ENCODE measurements around the gene SSNA1.
A peak's percentile ranks its signal among the peaks of the same experiment; 100 is the strongest.

The SSNA1 gene, protein sequence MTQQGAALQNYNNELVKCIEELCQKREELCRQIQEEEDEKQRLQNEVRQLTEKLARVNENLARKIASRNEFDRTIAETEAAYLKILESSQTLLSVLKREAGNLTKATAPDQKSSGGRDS

GRCh38 chr9:137188490-137189296 is at the start of gene SSNA1, which contains the start of gene ANAPC2:
TSS of gene SSNA1 (plus strand) at chr9:137188676. CDS start at chr9:137188727, 51 bp downstream.
TSS of gene ANAPC2 (minus strand) at chr9:137188560. CDS start at chr9:137188532, 28 bp downstream.
- DNase-seq, result peak; percentile 97

DNA sequence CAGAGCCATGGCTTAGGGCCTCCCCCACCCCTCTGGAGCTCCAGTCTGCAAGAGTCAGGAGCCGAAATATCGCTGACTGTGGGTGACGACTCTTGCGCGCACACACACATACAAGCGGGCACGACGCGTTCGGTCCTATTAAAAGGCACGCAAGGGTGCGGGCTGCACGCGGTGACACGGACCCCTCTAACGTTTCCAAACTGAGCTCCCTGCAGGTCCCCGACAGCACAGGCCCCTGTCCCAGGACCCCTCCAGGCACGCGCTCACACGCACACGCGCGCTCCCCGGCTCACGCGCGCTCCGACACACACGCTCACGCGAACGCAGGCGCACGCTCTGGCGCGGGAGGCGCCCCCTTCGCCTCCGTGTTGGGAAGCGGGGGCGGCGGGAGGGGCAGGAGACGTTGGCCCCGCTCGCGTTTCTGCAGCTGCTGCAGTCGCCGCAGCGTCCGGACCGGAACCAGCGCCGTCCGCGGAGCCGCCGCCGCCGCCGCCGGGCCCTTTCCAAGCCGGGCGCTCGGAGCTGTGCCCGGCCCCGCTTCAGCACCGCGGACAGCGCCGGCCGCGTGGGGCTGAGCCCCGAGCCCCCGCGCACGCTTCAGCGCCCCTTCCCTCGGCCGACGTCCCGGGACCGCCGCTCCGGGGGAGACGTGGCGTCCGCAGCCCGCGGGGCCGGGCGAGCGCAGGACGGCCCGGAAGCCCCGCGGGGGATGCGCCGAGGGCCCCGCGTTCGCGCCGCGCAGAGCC is 49.6 kb upstream of the SSNA1 start, which contains the start of gene GRIN1:
Gene GRIN1, plus strand, starts transcription at position 433 of the 746 bp plus-strand sequence. CDS start 333 bp downstream, outside the sequence.
- DNase-seq, result peak; percentile 46

GRCh38 chr9:137139468-137140150 is 48.9 kb upstream of the SSNA1 start:
- DNase-seq, result peak; percentile 41

DNA sequence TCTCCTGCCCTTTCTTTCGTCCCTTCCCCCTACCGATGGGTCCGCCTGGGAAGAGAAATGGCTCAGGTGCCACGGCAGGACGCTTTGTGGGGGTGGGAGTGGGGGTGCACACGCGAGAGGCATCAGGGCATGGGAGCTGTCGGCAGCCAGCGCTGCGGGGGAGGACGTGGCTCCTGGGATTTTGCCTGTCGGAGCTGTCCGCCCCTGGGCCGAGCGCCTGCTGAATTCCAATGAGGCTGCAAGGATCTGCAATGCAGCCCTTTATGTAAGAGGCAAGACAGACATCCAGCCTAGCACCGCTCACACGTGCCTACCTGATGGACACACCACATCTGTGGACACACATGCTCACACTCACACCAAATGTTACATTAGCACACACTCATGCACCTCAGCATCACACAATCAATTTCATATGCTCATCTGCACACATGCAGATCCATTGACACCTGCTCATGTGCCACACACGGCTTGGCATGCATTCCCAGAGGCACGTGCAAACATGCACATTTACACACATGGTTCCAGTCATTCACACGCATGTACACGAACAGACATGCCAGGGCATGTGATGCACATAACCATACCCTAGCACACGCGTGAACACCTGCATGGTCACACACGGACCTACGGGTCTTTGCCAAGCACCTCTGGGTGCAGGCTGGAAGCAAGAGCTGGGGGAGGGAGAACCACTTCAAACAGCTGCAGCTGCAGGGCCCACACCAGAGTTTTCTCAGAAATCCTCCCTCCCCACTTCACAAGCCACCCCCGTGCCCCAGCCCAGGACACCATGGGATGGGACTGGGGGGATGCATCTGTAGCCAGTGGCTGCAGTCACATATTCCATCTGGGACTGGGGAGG is 48.1 kb upstream of the SSNA1 start:
- no peak for DNase-seq

GRCh38 chr9:137141050-137141810 is 47.2 kb upstream of the SSNA1 start:
- no peak for DNase-seq

- DNase-seq, result no peak
These were observed 46.2 kb upstream of the SSNA1 start for GRCh38 chr9:137141976-137142936.

DNA sequence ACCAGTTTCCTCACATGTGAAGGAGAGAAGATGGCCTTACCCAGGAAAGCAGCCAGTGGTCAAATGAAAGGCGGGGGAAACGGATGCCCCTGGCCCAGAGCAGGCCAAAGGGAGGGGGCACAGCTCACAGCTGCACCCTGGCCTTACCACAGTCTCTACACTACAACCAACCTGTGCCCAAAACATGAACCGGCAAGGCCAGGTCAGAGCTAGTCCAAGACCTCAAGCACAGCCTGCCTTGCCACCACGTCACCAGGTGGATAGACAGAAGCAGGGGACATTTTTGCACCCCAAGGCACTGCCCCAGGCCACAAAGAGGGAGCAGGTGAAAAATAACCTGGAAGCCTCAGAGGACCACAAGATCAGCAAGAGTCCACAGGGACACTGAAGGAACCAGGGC is 45.0 kb upstream of the SSNA1 start:
- no peak for DNase-seq

- DNase-seq, result no peak
These were observed 42.5 kb upstream of the SSNA1 start for GRCh38 chr9:137145731-137146526.

- DNase-seq, result no peak
These were observed 42.0 kb upstream of the SSNA1 start for GRCh38 chr9:137146527-137146918.

GRCh38 chr9:137147091-137147792 is 41.2 kb upstream of the SSNA1 start:
- no peak for DNase-seq

DNA sequence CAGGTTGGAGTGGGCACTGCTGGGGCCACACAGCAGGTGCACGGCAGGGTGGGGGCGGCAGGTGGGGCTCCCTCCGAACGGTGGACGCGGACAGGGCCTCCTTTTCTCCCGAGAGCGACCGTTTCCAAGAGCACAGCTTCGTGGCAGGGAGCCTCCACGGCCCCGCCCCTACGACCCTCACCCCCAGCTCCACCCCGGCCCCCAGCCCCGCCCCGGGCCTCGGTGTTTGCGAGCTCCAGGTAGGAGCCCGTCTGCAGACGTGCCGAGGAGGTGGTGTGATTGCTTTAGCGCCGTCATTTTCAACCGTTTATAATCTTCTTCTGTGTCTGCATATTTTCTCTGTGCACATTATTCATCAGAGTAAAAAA is 40.7 kb upstream of the SSNA1 start:
- DNase-seq, result no peak

GRCh38 chr9:137148242-137148641 is 40.2 kb upstream of the SSNA1 start:
- no peak for DNase-seq

GRCh38 chr9:137148661-137149060 is 39.8 kb upstream of the SSNA1 start:
- DNase-seq, result no peak

GRCh38 chr9:137149363-137149762 is 39.1 kb upstream of the SSNA1 start:
- no peak for DNase-seq

- DNase-seq, result peak; percentile 90
These were observed 38.4 kb upstream of the SSNA1 start for GRCh38 chr9:137149942-137150616.

GRCh38 chr9:137150617-137151457 is 37.6 kb upstream of the SSNA1 start:
- DNase-seq, result peak; percentile 90

- no peak for DNase-seq
These were observed 35.6 kb upstream of the SSNA1 start for GRCh38 chr9:137152844-137153405.
